Caco-2 (cell line): ENCODE data around the gene ADAM23. TPM values are rescaled to one million over a fixed set of nuclear protein-coding genes. Genes with fewer than 3 reads are reported as not detected.

ENCODE experiments used
- BruUV-seq: library from RNA; stranded (reverse); fragments of 400-500 nt; replicated peaks from 2 replicates; lab custom pipeline; 2021; lab: Mats Ljungman, UMichigan
- CTCF ChIA-PET: fragments of 300-600 bp; sonication (Branson Sonifier 250); formaldehyde crosslinking; loops from one replicate; lab custom pipeline; 2022; ENCODE audit warnings: antibody characterized with exemption; lab: Charles Lee
- POLR2A ChIA-PET: fragments of 300-600 bp; sonication (Branson Sonifier 250); formaldehyde crosslinking; loops from one replicate; lab custom pipeline; 2022; ENCODE audit warnings: antibody characterized with exemption; lab: Charles Lee
- DNase-seq, 2 experiments: peaks; one replicate each; pipeline versions ENCODE4 v3.0.0 to v3.0.0-alpha.2; 2020 to 2022
- H3K27me3 ChIP-seq: replicated peaks from 2 replicates; pipeline ENCODE4 v1.6.0; 2011; ENCODE audit warnings: low read length; ENCODE audit not compliant: control insufficient read depth, insufficient read depth
- H3K36me3 ChIP-seq: 2 replicates; pipeline ENCODE4 v1.5.1; 2011; ENCODE audit warnings: low read length; ENCODE audit not compliant: control insufficient read depth, insufficient read depth
- H3K4me1 ChIP-seq: fragments of 250-450 bp; sonication (Bioruptor Pico); 2 replicates; pipeline ENCODE4 v1.5.1; 2020; ENCODE audit warnings: mild to moderate bottlenecking
- H3K4me3 ChIP-seq: 2 replicates; pipeline ENCODE4 v1.5.1; 2011; ENCODE audit warnings: low read depth, mild to moderate bottlenecking, control low read depth, low read length
- H3K9me3 ChIP-seq: fragments of 250-450 bp; sonication (Bioruptor Pico); 2 replicates; pipeline ENCODE4 v1.5.1; 2020; ENCODE audit warnings: mild to moderate bottlenecking, moderate library complexity
- H3K27ac Mint-ChIP-seq: one replicate; pipeline ENCODE4 v1.8.0; 2022; ENCODE audit warnings: mixed read lengths; ENCODE audit not compliant: unreplicated experiment
- H3K27me3 Mint-ChIP-seq: one replicate; pipeline ENCODE4 v1.8.0; 2022; ENCODE audit warnings: mixed read lengths; ENCODE audit not compliant: insufficient read depth, unreplicated experiment
- H3K36me3 Mint-ChIP-seq: one replicate; pipeline ENCODE4 v1.8.0; 2022; ENCODE audit warnings: mild to moderate bottlenecking, mixed read lengths; ENCODE audit not compliant: insufficient read depth, unreplicated experiment
- H3K4me1 Mint-ChIP-seq: one replicate; pipeline ENCODE4 v1.8.0; 2022; ENCODE audit warnings: low read depth, mixed read lengths; ENCODE audit not compliant: unreplicated experiment
- H3K4me3 Mint-ChIP-seq: one replicate; pipeline ENCODE4 v1.8.0; 2022; ENCODE audit warnings: mild to moderate bottlenecking, moderate library complexity, mixed read lengths; ENCODE audit not compliant: unreplicated experiment
- H3K9me3 Mint-ChIP-seq: one replicate; pipeline ENCODE4 v1.8.0; 2022; ENCODE audit warnings: mixed read lengths; ENCODE audit not compliant: unreplicated experiment
- intact Hi-C: fragments of 100-400 bp; cut with micrococcal nuclease; formaldehyde crosslinking; loops from one replicate; pipeline ENCODE4 v1.10.0; 2022; ENCODE audit not compliant: unreplicated experiment
- total RNA-seq: library from RNA; stranded (reverse); gene quantifications from 2 replicates; pipeline ENCODE4 v1.2.3, GENCODE V29; 2022
- TF ChIP-seq, protein P1 (sequence below), 2 experiments: fragments of 200-600 bp in 1 of 2; IDR thresholded peaks; 1 replicate in 1 of 2; 2 replicates in 1 of 2; pipeline versions ENCODE4 v1.5.1 to v1.8.0; 2011 to 2022; ENCODE audit warnings: antibody characterized with exemption in 1 of 2, control low read depth in 1 of 2, inconsistent platforms in 1 of 2, low read depth in 1 of 2, low read length in 1 of 2, mild to moderate bottlenecking in 1 of 2, moderate library complexity in 1 of 2; ENCODE audit not compliant: insufficient read depth in 1 of 2, severe bottlenecking in 1 of 2, unreplicated experiment in 1 of 2

Gene ADAM23
- total RNA-seq, 1 experiment from 2014 or later: 55.1 TPM

- no peaks in the 10 kb centered on the region for H3K4me1 Mint-ChIP-seq
Measured at GRCh38 chr2:206597717-206598218, 154.4 kb downstream of the ADAM23 start.

GRCh38 chr2:206603243-206603642, 159.9 kb downstream of the ADAM23 start:
- Mint-ChIP-seq H3K4me3 (no peak overlapping the region), H3K27me3 (no peaks in the 10 kb centered on the region), H3K27ac (no peak overlapping the region), H3K36me3 (no peaks in the 10 kb centered on the region), H3K9me3 (no peaks in the 10 kb centered on the region), H3K4me1 (no peaks in the 10 kb centered on the region)
- Histone ChIP-seq H3K9me3 (no peaks in the 10 kb centered on the region), H3K27me3 (no peaks in the 10 kb centered on the region), H3K4me3 (no peak overlapping the region), H3K4me1 (no peaks in the 10 kb centered on the region), H3K36me3 (no peaks in the 10 kb centered on the region)
- POLR2A ChIA-PET: no interaction called here
- CTCF ChIA-PET: no interaction called here
- intact Hi-C loops: no loop called here
- no TSS peak for BruUV-seq
- DNase-seq: no peak
- TF ChIP-seq, protein P1, sequence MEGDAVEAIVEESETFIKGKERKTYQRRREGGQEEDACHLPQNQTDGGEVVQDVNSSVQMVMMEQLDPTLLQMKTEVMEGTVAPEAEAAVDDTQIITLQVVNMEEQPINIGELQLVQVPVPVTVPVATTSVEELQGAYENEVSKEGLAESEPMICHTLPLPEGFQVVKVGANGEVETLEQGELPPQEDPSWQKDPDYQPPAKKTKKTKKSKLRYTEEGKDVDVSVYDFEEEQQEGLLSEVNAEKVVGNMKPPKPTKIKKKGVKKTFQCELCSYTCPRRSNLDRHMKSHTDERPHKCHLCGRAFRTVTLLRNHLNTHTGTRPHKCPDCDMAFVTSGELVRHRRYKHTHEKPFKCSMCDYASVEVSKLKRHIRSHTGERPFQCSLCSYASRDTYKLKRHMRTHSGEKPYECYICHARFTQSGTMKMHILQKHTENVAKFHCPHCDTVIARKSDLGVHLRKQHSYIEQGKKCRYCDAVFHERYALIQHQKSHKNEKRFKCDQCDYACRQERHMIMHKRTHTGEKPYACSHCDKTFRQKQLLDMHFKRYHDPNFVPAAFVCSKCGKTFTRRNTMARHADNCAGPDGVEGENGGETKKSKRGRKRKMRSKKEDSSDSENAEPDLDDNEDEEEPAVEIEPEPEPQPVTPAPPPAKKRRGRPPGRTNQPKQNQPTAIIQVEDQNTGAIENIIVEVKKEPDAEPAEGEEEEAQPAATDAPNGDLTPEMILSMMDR (IDR thresholded peaks at IDR 0.05; ENCODE audit: insufficient read depth in 1 of 2, low read depth in 1 of 2, low read length in 1 of 2, severe bottlenecking in 1 of 2, unreplicated experiment in 1 of 2): no peak

More at GRCh38 chr2:206597717-206598218, 154.4 kb downstream of the ADAM23 start:
- H3K4me1 ChIP-seq: no peaks in the 10 kb centered on the region
- ChIA-PET CTCF (no interaction called here), POLR2A (no interaction called here)
- peaks cover 13% of the 10 kb centered on the region for H3K36me3 Mint-ChIP-seq
- no peaks in the 10 kb centered on the region for H3K36me3 ChIP-seq
- H3K4me3 ChIP-seq: no peak overlapping the region
- no TSS peak for BruUV-seq
- DNase-seq: no peak
- H3K9me3 Mint-ChIP-seq: no peaks in the 10 kb centered on the region
- H3K27me3 ChIP-seq: no peaks in the 10 kb centered on the region
- H3K9me3 ChIP-seq: no peaks in the 10 kb centered on the region
- no peak overlapping the region for H3K27ac Mint-ChIP-seq
- intact Hi-C loops: no loop called here
- TF ChIP-seq, protein P1 (IDR thresholded peaks at IDR 0.05; ENCODE audit: insufficient read depth in 1 of 2, low read depth in 1 of 2, low read length in 1 of 2, severe bottlenecking in 1 of 2, unreplicated experiment in 1 of 2): no peak
- no peak overlapping the region for H3K4me3 Mint-ChIP-seq
- no peaks in the 10 kb centered on the region for H3K27me3 Mint-ChIP-seq

- BruUV-seq: no TSS peak
Measured at GRCh38 chr2:206610451-206610850, 167.1 kb downstream of the ADAM23 start.

More at GRCh38 chr2:206610451-206610850, 167.1 kb downstream of the ADAM23 start:
- POLR2A ChIA-PET: no interaction called here
- no peaks in the 10 kb centered on the region for H3K36me3 Mint-ChIP-seq
- Histone ChIP-seq H3K4me1 (0 out of 2 replicates have a peak, but pooled peaks cover 4% of the 10 kb centered on the region), H3K27me3 (no peaks in the 10 kb centered on the region), H3K9me3 (no peaks in the 10 kb centered on the region), H3K36me3 (no peaks in the 10 kb centered on the region), H3K4me3 (no peak overlapping the region)
- H3K27me3 Mint-ChIP-seq: no peaks in the 10 kb centered on the region
- H3K4me3 Mint-ChIP-seq: no peak overlapping the region
- H3K9me3 Mint-ChIP-seq: no peaks in the 10 kb centered on the region
- peaks cover 9% of the 10 kb centered on the region for H3K4me1 Mint-ChIP-seq
- CTCF ChIA-PET: no interaction called here
- TF ChIP-seq, protein P1 (IDR thresholded peaks at IDR 0.05; ENCODE audit: insufficient read depth in 1 of 2, low read depth in 1 of 2, low read length in 1 of 2, severe bottlenecking in 1 of 2, unreplicated experiment in 1 of 2): no peak
- intact Hi-C loops: no loop called here
- DNase-seq: no peak
- no peak overlapping the region for H3K27ac Mint-ChIP-seq
